Suprapubic skin (tissue), 4 donors: ENCODE data around the gene USP32. TPM values are rescaled to one million over a fixed set of nuclear protein-coding genes. Genes with fewer than 3 reads are reported as not detected.

Source experiments
- DNase-seq, 2 donors: peaks; one replicate each; pipeline ENCODE4 v3.0.0-alpha.2; 2019; ENCODE audit warnings: low spot score in 2 of 2
- H3K27ac ChIP-seq: fragments of 200-600 bp; sonication (generic); one replicate; pipeline ENCODE4 v1.5.1; 2019
- H3K27me3 ChIP-seq: fragments of 200-600 bp; sonication (generic); one replicate; pipeline ENCODE4 v1.5.1; 2019
- H3K36me3 ChIP-seq: fragments of 200-600 bp; sonication (generic); one replicate; pipeline ENCODE4 v1.5.1; 2019
- H3K4me1 ChIP-seq: fragments of 200-600 bp; sonication (generic); one replicate; pipeline ENCODE4 v1.5.1; 2019
- H3K4me3 ChIP-seq: fragments of 200-600 bp; sonication (generic); one replicate; pipeline ENCODE4 v1.5.1; 2019; ENCODE audit warnings: mild to moderate bottlenecking
- H3K9me3 ChIP-seq: fragments of 200-600 bp; sonication (generic); one replicate; pipeline ENCODE4 v1.5.1; 2019
- EP300 ChIP-seq: sonication (generic); formaldehyde crosslinking; IDR thresholded peaks from one replicate; pipeline ENCODE4 v1.6.1; 2017; ENCODE audit warnings: antibody characterized with exemption
- POLR2A ChIP-seq, 2 donors: fragments of 450-650 bp; IDR thresholded peaks; one replicate each; pipeline ENCODE4 v1.6.1; 2017; ENCODE audit warnings: antibody characterized with exemption in 2 of 2, mild to moderate bottlenecking in 2 of 2, moderate library complexity in 2 of 2
- POLR2AphosphoS5 ChIP-seq, 3 donors: sonication (generic); formaldehyde crosslinking; IDR thresholded peaks; one replicate each; pipeline ENCODE4 v1.6.1; 2017; ENCODE audit warnings: antibody characterized with exemption in 3 of 3
- WGBS: methylation state at CpG from one replicate; pipeline ENCODE4 v1.1.5; 2018; 5-methylcytosine and 5-hydroxymethylcytosine counted together
- total RNA-seq, 4 donors: library from RNA; depleted of rRNA; stranded (reverse); fragments of >200 nt; gene quantifications; one replicate each; pipeline ENCODE4 v1.1.0, GENCODE V29; 2016
- TF ChIP-seq, protein P1 (sequence below), 2 donors: fragments of 200-600 bp in 1 of 2; fragments of 450-650 bp in 1 of 2; sonication (generic) in 1 of 2; IDR thresholded peaks; one replicate each; pipeline ENCODE4 v1.5.1; 2016 to 2019; ENCODE audit warnings: antibody characterized with exemption in 2 of 2, mild to moderate bottlenecking in 1 of 2, moderate library complexity in 1 of 2

USP32 gene
- total RNA-seq, 4 donors from 2014 or later: 58.3 to 74.5 (median 62.0) TPM

DNA sequence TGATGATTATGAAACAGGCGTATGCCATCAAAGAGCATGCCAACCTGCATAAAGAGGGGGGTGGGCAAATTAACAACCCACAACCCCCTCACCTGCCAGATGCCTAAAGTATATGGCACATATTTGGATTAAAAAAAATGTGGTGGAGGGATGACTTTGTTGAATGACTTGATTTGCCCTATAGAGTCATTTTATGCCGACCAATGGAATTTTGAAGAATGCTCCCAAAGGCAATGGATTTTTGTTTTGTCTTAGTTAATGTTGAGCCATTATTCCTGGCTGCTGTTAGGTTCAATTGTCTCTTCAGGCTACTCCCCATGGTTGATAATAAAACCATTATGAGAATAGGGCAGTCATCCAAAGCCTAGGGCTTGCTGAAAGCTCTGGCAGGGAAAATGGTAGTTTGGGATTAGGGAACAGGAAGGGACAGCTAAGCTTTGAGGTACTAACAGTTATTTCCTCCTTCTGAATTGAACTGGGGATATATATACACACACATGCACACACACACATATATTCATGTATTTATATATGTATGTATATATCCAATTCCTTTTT lies 24.5 kb upstream of the USP32 start:
- TF ChIP-seq POLR2AphosphoS5 (IDR thresholded peaks at IDR 0.05): no peak
- TF ChIP-seq POLR2A (IDR thresholded peaks at IDR 0.05): no peak
- TF ChIP-seq, protein P1, sequence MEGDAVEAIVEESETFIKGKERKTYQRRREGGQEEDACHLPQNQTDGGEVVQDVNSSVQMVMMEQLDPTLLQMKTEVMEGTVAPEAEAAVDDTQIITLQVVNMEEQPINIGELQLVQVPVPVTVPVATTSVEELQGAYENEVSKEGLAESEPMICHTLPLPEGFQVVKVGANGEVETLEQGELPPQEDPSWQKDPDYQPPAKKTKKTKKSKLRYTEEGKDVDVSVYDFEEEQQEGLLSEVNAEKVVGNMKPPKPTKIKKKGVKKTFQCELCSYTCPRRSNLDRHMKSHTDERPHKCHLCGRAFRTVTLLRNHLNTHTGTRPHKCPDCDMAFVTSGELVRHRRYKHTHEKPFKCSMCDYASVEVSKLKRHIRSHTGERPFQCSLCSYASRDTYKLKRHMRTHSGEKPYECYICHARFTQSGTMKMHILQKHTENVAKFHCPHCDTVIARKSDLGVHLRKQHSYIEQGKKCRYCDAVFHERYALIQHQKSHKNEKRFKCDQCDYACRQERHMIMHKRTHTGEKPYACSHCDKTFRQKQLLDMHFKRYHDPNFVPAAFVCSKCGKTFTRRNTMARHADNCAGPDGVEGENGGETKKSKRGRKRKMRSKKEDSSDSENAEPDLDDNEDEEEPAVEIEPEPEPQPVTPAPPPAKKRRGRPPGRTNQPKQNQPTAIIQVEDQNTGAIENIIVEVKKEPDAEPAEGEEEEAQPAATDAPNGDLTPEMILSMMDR (IDR thresholded peaks at IDR 0.05): no peak
- TF ChIP-seq EP300: no peak
- H3K4me3 ChIP-seq: no peak overlapping the region
- no peaks in the 10 kb centered on the region for H3K27me3 ChIP-seq
- no peak for DNase-seq
- no peaks in the 10 kb centered on the region for H3K36me3 ChIP-seq
- H3K4me1 ChIP-seq: peaks cover 21% of the 10 kb centered on the region
- no peak overlapping the region for H3K27ac ChIP-seq
- no peaks in the 10 kb centered on the region for H3K9me3 ChIP-seq
- 58% methylated on average over 2 of the region's 2 CpGs for WGBS

DNA sequence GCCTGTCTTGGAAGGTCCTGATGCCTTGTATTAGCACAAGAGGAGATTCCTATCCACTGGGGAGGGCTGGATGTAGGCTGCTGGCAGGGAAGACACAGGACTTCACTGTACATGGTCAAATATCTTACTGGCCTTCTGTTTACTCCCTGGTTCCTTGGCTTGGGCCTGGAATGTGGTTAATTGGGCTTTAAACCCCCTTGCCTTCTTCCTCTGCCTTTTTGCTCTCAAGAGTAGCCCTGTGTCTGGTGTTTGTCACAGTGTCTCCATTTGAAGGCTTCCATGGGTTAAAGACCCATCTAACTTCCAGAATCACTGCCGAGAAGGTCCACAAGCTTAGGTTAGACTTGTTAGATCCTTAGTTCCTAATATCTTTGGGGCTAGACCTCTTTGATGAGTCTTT lies 23.2 kb upstream of the USP32 start:
- WGBS: 80% methylated on average over 1 of the region's 1 CpG
- Histone ChIP-seq H3K9me3 (no peaks in the 10 kb centered on the region), H3K4me3 (no peak overlapping the region), H3K36me3 (no peaks in the 10 kb centered on the region), H3K27ac (no peak overlapping the region), H3K4me1 (peaks cover 14% of the 10 kb centered on the region), H3K27me3 (no peaks in the 10 kb centered on the region)
- TF ChIP-seq POLR2AphosphoS5 (IDR thresholded peaks at IDR 0.05) (no peak), POLR2A (IDR thresholded peaks at IDR 0.05) (no peak), EP300 (no peak)
- TF ChIP-seq, protein P1 (IDR thresholded peaks at IDR 0.05): no peak
- no peak for DNase-seq

DNA sequence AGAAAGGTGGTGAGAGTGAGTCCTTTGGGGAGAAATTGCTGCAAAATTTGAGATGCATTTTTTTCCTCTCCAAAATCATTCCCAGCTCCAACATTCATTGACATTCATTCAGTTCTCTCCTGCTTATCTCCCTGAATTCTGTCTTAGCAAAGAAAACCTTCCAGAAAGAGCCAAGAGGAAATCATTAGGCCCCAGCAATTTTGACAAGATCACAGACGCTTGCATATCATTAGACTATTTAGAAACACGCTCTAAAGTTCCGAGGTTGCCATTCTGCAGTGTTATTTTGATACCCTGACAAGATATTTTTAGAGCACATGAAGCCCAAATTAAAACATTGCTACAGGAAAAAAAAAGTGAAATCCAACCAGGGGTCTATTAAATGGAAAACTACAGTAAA lies 20.8 kb upstream of the USP32 start:
- Histone ChIP-seq H3K4me1 (peaks cover 14% of the 10 kb centered on the region), H3K27me3 (no peaks in the 10 kb centered on the region), H3K36me3 (no peaks in the 10 kb centered on the region), H3K27ac (no peak overlapping the region), H3K9me3 (no peaks in the 10 kb centered on the region), H3K4me3 (no peak overlapping the region)
- 59% methylated on average over 3 of the region's 3 CpGs for WGBS
- no peak for DNase-seq
- TF ChIP-seq, protein P1 (IDR thresholded peaks at IDR 0.05): no peak
- TF ChIP-seq EP300 (no peak), POLR2A (IDR thresholded peaks at IDR 0.05) (no peak), POLR2AphosphoS5 (IDR thresholded peaks at IDR 0.05) (no peak)

DNA sequence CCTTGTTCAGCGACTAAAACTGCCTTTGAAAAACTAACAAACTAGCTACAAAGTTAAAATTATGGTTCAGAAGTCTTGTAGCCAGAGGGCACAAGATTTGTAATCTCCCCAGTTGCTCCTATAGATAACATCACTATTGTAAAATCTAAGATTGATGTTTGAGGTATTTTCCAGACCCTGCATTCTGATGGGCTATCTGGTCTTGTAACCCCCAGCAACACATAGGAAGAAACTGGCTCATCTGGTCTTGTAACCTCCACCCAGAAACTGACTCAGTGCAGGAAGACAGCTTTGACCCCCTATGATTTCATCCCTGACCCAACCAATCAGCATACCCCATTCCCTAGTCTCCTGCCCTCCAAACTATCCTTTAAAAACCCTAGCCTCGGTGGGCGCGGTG lies 18.1 kb upstream of the USP32 start:
- H3K27ac ChIP-seq: no peak overlapping the region
- H3K9me3 ChIP-seq: no peaks in the 10 kb centered on the region
- no peak overlapping the region for H3K4me3 ChIP-seq
- no peak for DNase-seq
- peaks cover 8% of the 10 kb centered on the region for H3K4me1 ChIP-seq
- WGBS: 91% methylated on average over 4 of the region's 4 CpGs
- TF ChIP-seq POLR2A (IDR thresholded peaks at IDR 0.05) (no peak), EP300 (no peak), POLR2AphosphoS5 (IDR thresholded peaks at IDR 0.05) (no peak)
- TF ChIP-seq, protein P1 (IDR thresholded peaks at IDR 0.05): no peak
- H3K36me3 ChIP-seq: no peaks in the 10 kb centered on the region
- no peaks in the 10 kb centered on the region for H3K27me3 ChIP-seq

DNA sequence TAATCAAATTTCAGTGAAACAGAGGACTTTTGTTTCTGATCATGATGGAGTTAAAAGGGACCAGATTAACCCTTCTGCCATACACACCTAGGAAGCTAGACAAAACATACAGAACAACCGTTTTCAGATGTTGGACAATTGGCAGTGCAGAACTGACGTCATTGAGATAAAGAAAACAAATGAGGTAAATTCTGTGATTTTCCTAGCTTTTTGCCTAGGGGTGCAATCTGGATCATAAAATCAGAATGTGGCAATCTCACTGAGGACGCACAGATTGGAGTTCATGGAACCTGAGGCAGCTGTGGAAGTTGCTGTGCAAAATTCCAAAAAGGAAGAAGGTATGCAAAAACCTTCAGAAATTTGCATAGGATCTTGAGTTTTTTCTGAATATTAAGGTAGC lies 15.0 kb upstream of the USP32 start:
- Histone ChIP-seq H3K36me3 (no peaks in the 10 kb centered on the region), H3K9me3 (no peaks in the 10 kb centered on the region), H3K27ac (no peak overlapping the region), H3K4me3 (no peak overlapping the region), H3K27me3 (no peaks in the 10 kb centered on the region), H3K4me1 (peaks cover 1% of the 10 kb centered on the region)
- no peak for TF ChIP-seq POLR2A (IDR thresholded peaks at IDR 0.05)
- no peak for TF ChIP-seq POLR2AphosphoS5 (IDR thresholded peaks at IDR 0.05)
- no peak for TF ChIP-seq EP300
- TF ChIP-seq, protein P1 (IDR thresholded peaks at IDR 0.05): no peak
- WGBS: 58% methylated on average over 3 of the region's 3 CpGs
- no peak for DNase-seq
